GM06990 (cell line): ENCODE data around the gene CENPO.

Source experiments
- DNase-seq: peaks from one replicate; pipeline ENCODE4 v3.0.0-alpha.2; 2011; ENCODE audit not compliant: insufficient read length; ENCODE audit errors: extremely low read depth
- H3K27me3 ChIP-seq: replicated peaks from 2 replicates; pipeline ENCODE4 v1.6.0; 2011; ENCODE audit warnings: low read length; ENCODE audit not compliant: control insufficient read depth, insufficient read depth
- H3K36me3 ChIP-seq: 2 replicates; pipeline ENCODE4 v1.5.1; 2011; ENCODE audit warnings: low read length; ENCODE audit not compliant: control insufficient read depth, insufficient read depth
- H3K4me3 ChIP-seq: replicated peaks from 2 replicates; pipeline ENCODE4 v1.5.1; 2011; ENCODE audit warnings: low read depth, mild to moderate bottlenecking, control low read depth, low read length
- TF ChIP-seq, protein P1 (sequence below): IDR thresholded peaks from 2 replicates; pipeline ENCODE4 v1.5.1; 2011; ENCODE audit warnings: low read length, control low read depth, mild to moderate bottlenecking, inconsistent platforms; ENCODE audit not compliant: insufficient read depth, poor library complexity, severe bottlenecking

The CENPO gene

DNA sequence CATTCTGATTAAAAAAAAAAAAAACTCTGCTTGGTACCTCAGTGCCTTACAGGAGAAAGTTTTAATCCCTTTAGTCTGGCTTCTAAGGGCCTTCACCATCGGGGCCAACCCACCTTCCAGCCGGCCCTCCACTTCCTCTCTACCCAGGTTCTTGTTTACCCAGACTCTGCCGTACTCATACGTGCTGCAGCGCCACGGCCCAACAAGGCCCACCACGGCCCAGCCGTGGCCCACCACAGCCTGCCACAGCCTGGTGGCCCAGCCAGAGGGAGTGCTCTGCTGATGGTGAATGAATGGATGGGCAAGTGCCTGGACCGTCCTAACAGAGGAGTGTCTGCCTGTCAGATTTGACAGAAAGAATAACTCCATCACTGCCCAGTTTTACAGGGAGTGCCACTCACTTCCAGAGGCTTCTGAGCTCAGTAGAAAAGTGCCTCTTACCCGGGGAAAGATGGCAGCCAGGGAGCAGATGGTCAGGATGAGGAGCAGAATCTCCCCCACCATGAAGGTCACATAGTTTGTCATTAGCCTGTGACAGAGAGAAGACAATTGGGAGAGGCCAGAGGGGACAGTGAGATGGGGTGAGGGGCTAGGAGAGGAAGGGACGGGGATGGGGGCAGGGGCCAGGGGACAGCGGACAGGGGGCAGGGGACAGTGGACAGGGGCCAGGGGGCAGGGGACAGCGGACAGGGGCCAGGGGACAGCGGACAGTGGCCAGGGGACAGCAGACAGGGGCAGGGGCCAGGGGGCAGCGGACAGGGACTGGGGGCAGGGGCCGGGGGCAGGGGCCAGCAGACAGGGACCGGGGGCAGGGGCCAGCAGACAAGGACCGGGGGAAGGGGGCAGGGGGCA is 38.2 kb downstream of the CENPO start:
- no peak for DNase-seq
- no peak overlapping the region for H3K4me3 ChIP-seq
- H3K36me3 ChIP-seq, result peaks cover 20% of the 10 kb centered on the region
- TF ChIP-seq, protein P1, sequence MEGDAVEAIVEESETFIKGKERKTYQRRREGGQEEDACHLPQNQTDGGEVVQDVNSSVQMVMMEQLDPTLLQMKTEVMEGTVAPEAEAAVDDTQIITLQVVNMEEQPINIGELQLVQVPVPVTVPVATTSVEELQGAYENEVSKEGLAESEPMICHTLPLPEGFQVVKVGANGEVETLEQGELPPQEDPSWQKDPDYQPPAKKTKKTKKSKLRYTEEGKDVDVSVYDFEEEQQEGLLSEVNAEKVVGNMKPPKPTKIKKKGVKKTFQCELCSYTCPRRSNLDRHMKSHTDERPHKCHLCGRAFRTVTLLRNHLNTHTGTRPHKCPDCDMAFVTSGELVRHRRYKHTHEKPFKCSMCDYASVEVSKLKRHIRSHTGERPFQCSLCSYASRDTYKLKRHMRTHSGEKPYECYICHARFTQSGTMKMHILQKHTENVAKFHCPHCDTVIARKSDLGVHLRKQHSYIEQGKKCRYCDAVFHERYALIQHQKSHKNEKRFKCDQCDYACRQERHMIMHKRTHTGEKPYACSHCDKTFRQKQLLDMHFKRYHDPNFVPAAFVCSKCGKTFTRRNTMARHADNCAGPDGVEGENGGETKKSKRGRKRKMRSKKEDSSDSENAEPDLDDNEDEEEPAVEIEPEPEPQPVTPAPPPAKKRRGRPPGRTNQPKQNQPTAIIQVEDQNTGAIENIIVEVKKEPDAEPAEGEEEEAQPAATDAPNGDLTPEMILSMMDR, result no peak
- H3K27me3 ChIP-seq, result no peaks in the 10 kb centered on the region

DNA sequence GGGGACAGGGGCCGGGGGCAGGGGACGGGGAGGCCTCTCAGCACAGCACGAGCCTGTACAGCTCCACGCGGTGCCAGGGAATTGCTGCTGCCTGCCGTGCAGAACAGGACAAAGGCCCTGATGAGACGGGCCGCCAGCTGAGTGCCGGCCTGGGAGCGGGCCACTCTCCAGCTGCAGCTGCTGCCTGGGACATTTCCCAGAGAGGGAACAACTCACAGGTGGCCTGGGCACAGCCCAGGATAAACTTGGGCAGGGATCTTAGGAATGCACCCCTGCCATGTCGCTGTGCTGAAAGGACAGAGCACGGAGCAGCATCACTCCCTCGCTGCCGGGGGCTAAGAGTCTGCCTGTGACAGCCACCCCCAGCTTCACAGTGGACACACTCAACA is 38.8 kb downstream of the CENPO start:
- Histone ChIP-seq H3K36me3 (peaks cover 26% of the 10 kb centered on the region), H3K27me3 (no peaks in the 10 kb centered on the region), H3K4me3 (no peak overlapping the region)
- DNase-seq, result no peak
- TF ChIP-seq, protein P1, result no peak

DNA sequence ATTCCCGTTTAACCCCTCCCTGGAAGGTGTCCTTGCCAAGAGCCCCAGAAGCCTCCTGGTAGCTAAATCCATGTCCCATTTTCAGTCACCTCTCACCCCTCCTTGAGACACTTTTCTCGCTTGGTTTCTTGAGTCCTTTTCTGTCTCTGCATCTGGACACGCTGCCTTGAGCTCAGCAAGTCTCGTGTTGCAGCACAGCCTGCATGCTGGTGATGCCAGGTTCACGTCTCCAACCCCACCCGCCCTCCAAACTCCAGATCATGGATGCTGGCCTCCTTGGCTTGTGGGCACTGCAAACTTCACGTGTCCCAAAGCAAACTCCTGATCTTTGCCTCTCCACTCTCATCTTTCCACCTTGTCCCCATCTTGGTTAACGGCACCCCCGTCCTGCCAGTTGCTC is 39.3 kb downstream of the CENPO start:
- Histone ChIP-seq H3K27me3 (no peaks in the 10 kb centered on the region), H3K36me3 (peaks cover 26% of the 10 kb centered on the region)
- DNase-seq, result no peak

DNA sequence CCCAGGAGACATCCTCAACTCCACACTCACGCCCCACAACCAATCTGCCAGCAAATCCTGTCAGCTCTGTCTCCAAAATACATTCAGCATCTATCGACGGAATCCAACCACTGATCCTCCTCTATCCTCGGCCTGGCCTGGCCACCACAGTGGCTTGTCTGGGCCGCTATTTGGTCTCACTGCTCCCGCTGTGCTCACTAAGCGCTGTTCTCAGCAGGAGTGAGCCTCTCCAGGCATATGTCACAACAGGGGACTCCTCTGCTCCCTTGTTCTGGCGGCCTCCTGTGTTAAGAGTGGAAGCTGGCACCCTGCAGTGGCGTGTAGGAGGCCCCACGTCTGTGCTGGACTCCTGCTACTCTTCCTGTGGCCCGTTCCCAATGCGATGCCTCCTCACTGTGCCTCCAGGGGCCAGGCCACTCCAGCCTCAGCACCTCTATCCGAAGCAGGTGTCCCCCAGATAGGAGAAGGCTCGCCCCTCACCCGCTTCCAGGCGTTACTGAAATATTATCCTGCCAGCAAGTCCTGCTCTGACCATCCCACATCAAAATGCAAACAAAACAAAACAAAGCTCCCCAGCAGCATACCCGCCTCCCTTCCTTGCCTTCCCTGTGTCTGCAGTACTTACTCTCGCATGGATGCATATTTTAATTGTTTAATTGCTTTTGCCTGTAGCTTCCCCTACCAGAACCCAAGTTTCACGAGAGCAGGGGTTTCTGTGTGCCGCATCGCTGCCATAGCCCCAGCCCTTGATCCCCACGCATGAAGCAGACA is 39.9 kb downstream of the CENPO start:
- H3K36me3 ChIP-seq, result peaks cover 28% of the 10 kb centered on the region
- H3K27me3 ChIP-seq, result no peaks in the 10 kb centered on the region
- TF ChIP-seq, protein P1, result no peak
- no peak for DNase-seq
- no peak overlapping the region for H3K4me3 ChIP-seq

More for the DNA sequence above, 39.3 kb downstream of the CENPO start:
- no peak overlapping the region for H3K4me3 ChIP-seq
- TF ChIP-seq, protein P1, result no peak

DNA sequence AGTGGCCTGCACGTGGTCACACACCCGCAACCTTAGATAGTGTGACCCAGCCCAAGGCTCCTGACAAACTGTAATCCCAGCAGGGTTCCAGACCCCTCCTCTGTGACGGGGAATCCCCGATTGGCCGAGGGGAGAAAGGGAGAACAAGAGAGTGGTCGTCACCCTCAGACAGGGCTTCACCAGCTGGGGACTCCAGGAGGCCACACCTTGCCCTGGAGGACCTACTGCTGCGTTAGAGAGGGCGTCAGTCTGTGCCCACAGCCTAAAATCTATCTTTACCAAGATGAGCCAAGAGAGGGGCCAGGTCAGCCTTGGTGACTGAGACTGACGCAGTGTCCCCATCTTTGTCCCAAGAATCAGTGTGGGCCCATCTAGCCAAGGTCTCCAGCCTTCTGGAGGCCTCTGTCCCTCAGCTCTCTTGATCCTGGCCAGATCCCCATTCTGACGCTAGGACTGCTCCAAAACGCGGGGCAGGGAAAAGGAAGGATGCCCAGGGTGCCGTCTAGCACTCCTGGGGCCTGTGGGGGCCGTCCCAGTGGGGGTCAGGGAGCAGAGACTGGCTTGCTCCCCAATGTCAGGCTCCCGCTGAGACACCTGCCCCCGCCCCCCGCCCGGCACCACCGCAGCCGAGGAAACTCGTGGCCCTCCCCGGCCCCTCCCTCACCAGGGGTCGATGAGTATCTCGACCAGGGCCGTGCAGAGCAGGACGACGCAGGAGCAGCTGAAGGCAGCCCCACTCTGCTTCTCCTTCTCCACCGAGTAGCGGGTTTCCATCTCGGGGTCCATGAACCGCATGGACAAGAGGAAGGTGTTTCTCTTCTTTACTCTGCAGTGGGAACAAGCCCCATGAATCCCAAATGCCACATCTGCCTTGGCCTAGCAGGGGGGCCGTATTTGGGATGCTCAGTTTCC is 40.9 kb downstream of the CENPO start:
- TF ChIP-seq, protein P1, result no peak

More for the DNA sequence above, 40.9 kb downstream of the CENPO start:
- peaks cover 29% of the 10 kb centered on the region for H3K36me3 ChIP-seq
- DNase-seq, result no peak
- H3K4me3 ChIP-seq, result no peak overlapping the region
- H3K27me3 ChIP-seq, result no peaks in the 10 kb centered on the region
